Dedifferentiated amniotic fluid mesenchymal stem cell (primary cell): ENCODE measurements around the gene NRROS.

Source experiments
- DNase-seq: peaks from one replicate; pipeline ENCODE4 v3.0.0-alpha.2; 2016; ENCODE audit errors: extremely low spot score

NRROS gene

GRCh38 chr3:196646666-196647216 lies 7.2 kb downstream of the NRROS start:
- no peak for DNase-seq

GRCh38 chr3:196650740-196651311 lies 11.3 kb downstream of the NRROS start:
- DNase-seq: peak; percentile 94

- no peak for DNase-seq
These were observed 12.3 kb downstream of the NRROS start for GRCh38 chr3:196651819-196652218.

- DNase-seq: no peak
These were observed 13.7 kb downstream of the NRROS start for GRCh38 chr3:196652961-196653795.

GRCh38 chr3:196654006-196654734 lies 14.7 kb downstream of the NRROS start:
- DNase-seq: no peak

- DNase-seq: no peak
These were observed 15.2 kb downstream of the NRROS start for GRCh38 chr3:196654735-196655090.

GRCh38 chr3:196655496-196655895 lies 16.0 kb downstream of the NRROS start:
- no peak for DNase-seq

- no peak for DNase-seq
These were observed 16.7 kb downstream of the NRROS start for GRCh38 chr3:196656213-196656612.

GRCh38 chr3:196659901-196660351 lies 20.4 kb downstream of the NRROS start:
- no peak for DNase-seq

GRCh38 chr3:196660381-196661166 lies 21.1 kb downstream of the NRROS start:
- no peak for DNase-seq

- DNase-seq: no peak
These were observed 21.9 kb downstream of the NRROS start for GRCh38 chr3:196661400-196661799.

GRCh38 chr3:196662033-196662432 lies 22.5 kb downstream of the NRROS start:
- no peak for DNase-seq

- DNase-seq: no peak
These were observed 23.4 kb downstream of the NRROS start for GRCh38 chr3:196662711-196663571.

- peak; percentile 41 for DNase-seq
These were observed 26.7 kb downstream of the NRROS start for GRCh38 chr3:196666001-196666867.

GRCh38 chr3:196667056-196667825 lies 27.7 kb downstream of the NRROS start:
- no peak for DNase-seq

GRCh38 chr3:196670339-196670738 lies 30.8 kb downstream of the NRROS start:
- DNase-seq: no peak

- no peak for DNase-seq
These were observed 34.1 kb downstream of the NRROS start for GRCh38 chr3:196673632-196674031.

- no peak for DNase-seq
These were observed 37.9 kb downstream of the NRROS start for GRCh38 chr3:196677353-196677752.

- DNase-seq: no peak
These were observed 38.4 kb downstream of the NRROS start for GRCh38 chr3:196677931-196678330.
